Prostate gland (tissue), 2 donors: ENCODE measurements around the gene PDGFC.

Experiments
- CTCF ChIP-seq, 4 experiments: fragments of 200-600 bp in 2 of 4; fragments of 450-650 bp in 2 of 4; sonication (generic) in 2 of 4; IDR thresholded peaks; 1 replicate in 3 of 4; 2 replicates in 1 of 4; pipeline ENCODE4 v1.5.1; 2016 to 2019; ENCODE audit warnings: antibody characterized with exemption in 4 of 4, mild to moderate bottlenecking in 2 of 4, moderate library complexity in 2 of 4
- POLR2AphosphoS5 ChIP-seq: sonication (generic); formaldehyde crosslinking; IDR thresholded peaks from one replicate; pipeline ENCODE4 v1.6.1; 2017; ENCODE audit warnings: antibody characterized with exemption

DNA sequence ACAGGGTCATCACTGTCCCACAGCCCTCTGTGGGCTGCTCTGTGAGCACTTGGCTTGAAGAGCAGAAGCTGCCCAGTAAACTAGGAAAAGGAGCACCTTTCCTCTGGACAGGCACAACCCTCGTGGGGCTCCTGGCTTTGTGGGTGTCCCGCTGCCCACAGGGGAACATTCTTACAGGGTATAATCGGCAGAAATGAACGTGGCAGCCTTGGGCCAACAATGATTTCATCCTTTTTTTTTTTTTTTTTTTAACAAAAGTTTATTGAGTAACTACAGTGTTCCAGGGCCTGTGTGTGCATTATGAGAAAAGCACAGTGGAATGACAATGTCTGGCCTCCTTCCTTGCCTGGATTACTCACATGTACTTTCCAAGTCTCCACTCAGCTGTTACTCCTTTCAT lies 197.2 kb downstream of the PDGFC start:
- TF ChIP-seq CTCF (IDR thresholded peaks at IDR 0.05) (no peak), POLR2AphosphoS5 (no peak)
